Measurements from ENCODE around the gene TXNDC11. TPM values are rescaled to one million over a fixed set of nuclear protein-coding genes. Genes with fewer than 3 reads are reported as not detected.

Gene TXNDC11
- polyA plus RNA-seq, 10 donors, result 16.8 to 24.6 (median 21.1) TPM

- no peak for DNase-seq
Measured at GRCh38 chr16:11725457-11725856, 17.2 kb downstream of the TXNDC11 start.

- no peak for DNase-seq
Measured at GRCh38 chr16:11722468-11722808, 20.2 kb downstream of the TXNDC11 start.

GRCh38 chr16:11721781-11722467, 20.7 kb downstream of the TXNDC11 start:
- no peak for DNase-seq

- DNase-seq, result no peak
Measured at GRCh38 chr16:11719762-11720161, 22.9 kb downstream of the TXNDC11 start.

GRCh38 chr16:11719171-11719570, 23.5 kb downstream of the TXNDC11 start:
- no peak for DNase-seq

GRCh38 chr16:11717811-11718210, 24.8 kb downstream of the TXNDC11 start:
- DNase-seq, result no peak

GRCh38 chr16:11716336-11716735, 26.3 kb downstream of the TXNDC11 start:
- no peak for DNase-seq

GRCh38 chr16:11715246-11715947, 27.3 kb downstream of the TXNDC11 start:
- no peak for DNase-seq

GRCh38 chr16:11712122-11712521, 30.5 kb downstream of the TXNDC11 start:
- no peak for DNase-seq

GRCh38 chr16:11711662-11712061, 31.0 kb downstream of the TXNDC11 start:
- DNase-seq, result no peak

- DNase-seq, result no peak
Measured at GRCh38 chr16:11708421-11708820, 34.2 kb downstream of the TXNDC11 start.

GRCh38 chr16:11707679-11708197, 34.9 kb downstream of the TXNDC11 start:
- DNase-seq, result no peak

GRCh38 chr16:11706180-11706742, 36.4 kb downstream of the TXNDC11 start:
- no peak for DNase-seq

GRCh38 chr16:11705311-11706025, 37.2 kb downstream of the TXNDC11 start:
- DNase-seq, result no peak

- no peak for DNase-seq
Measured at GRCh38 chr16:11700264-11701029, 42.2 kb downstream of the TXNDC11 start.

GRCh38 chr16:11699234-11699894, 43.3 kb downstream of the TXNDC11 start:
- no peak for DNase-seq

GRCh38 chr16:11698271-11698689, 44.4 kb downstream of the TXNDC11 start:
- DNase-seq, result no peak

- DNase-seq, result no peak
Measured at GRCh38 chr16:11697319-11697718, 45.3 kb downstream of the TXNDC11 start.

GRCh38 chr16:11696266-11697012, 46.2 kb downstream of the TXNDC11 start:
- DNase-seq, result no peak

- DNase-seq, result no peak
Measured at GRCh38 chr16:11692651-11693050, 50.0 kb downstream of the TXNDC11 start.
